H9 (cell line): ENCODE data around the gene B3GNT4. TPM values are rescaled to one million over a fixed set of nuclear protein-coding genes. Genes with fewer than 3 reads are reported as not detected.

Experiments
- DNase-seq: peaks from one replicate; pipeline ENCODE4 v3.0.0-alpha.2; 2017
- H2AFZ ChIP-seq: one replicate; pipeline ENCODE4 v1.6.1; 2013; ENCODE audit warnings: mild to moderate bottlenecking, low read length, control low read depth, moderate library complexity
- H2AK5ac ChIP-seq: 2 replicates; pipeline ENCODE4 v1.6.1; 2013; ENCODE audit warnings: low read length, control low read depth, mixed read lengths; ENCODE audit not compliant: insufficient read length
- H2BK120ac ChIP-seq: one replicate; pipeline ENCODE4 v1.6.1; 2013; ENCODE audit warnings: low read depth, mild to moderate bottlenecking, low read length, control low read depth, inconsistent platforms; ENCODE audit not compliant: poor library complexity, severe bottlenecking
- H2BK12ac ChIP-seq: 2 replicates; pipeline ENCODE4 v1.6.1; 2013; ENCODE audit warnings: low read length, control low read depth, mixed read lengths, low read depth; ENCODE audit not compliant: insufficient read length
- H2BK15ac ChIP-seq: 2 replicates; pipeline ENCODE4 v1.6.1; 2013; ENCODE audit warnings: low read depth, low read length, control low read depth
- H2BK20ac ChIP-seq: one replicate; pipeline ENCODE4 v1.6.1; 2013; ENCODE audit warnings: low read depth, mild to moderate bottlenecking, low read length, control low read depth, inconsistent platforms; ENCODE audit not compliant: poor library complexity, severe bottlenecking
- H2BK5ac ChIP-seq: 2 replicates; pipeline ENCODE4 v1.6.1; 2013; ENCODE audit warnings: low read length, control low read depth, mixed read lengths; ENCODE audit not compliant: insufficient read length
- H3K14ac ChIP-seq: 2 replicates; pipeline ENCODE4 v1.6.1; 2013; ENCODE audit warnings: low read length, control low read depth; ENCODE audit not compliant: insufficient read depth
- H3K18ac ChIP-seq: 2 replicates; pipeline ENCODE4 v1.6.1; 2013; ENCODE audit warnings: low read depth, mild to moderate bottlenecking, mixed read lengths, low read length, control low read depth; ENCODE audit not compliant: insufficient read length
- H3K23ac ChIP-seq: 2 replicates; pipeline ENCODE4 v1.6.1; 2013; ENCODE audit warnings: low read length, control low read depth, mixed read lengths, low read depth; ENCODE audit not compliant: insufficient read length
- H3K23me2 ChIP-seq: 2 replicates; pipeline ENCODE4 v1.6.1; 2013; ENCODE audit warnings: low read depth, mild to moderate bottlenecking, mixed read lengths, low read length, control low read depth; ENCODE audit not compliant: insufficient read length, poor library complexity, severe bottlenecking
- H3K27ac ChIP-seq: 2 replicates; pipeline ENCODE4 v1.5.1; 2013; ENCODE audit warnings: low read length, control low read depth, mixed read lengths, low read depth; ENCODE audit not compliant: insufficient read length
- H3K27me3 ChIP-seq: 2 replicates; pipeline ENCODE4 v1.6.1; 2013; ENCODE audit warnings: low read length, control low read depth, inconsistent platforms; ENCODE audit not compliant: insufficient read depth
- H3K4ac ChIP-seq: 2 replicates; pipeline ENCODE4 v1.6.1; 2013; ENCODE audit warnings: low read depth, mild to moderate bottlenecking, control low read depth, inconsistent platforms, low read length, moderate library complexity
- H3K4me1 ChIP-seq: 2 replicates; pipeline ENCODE4 v1.6.1; 2013; ENCODE audit warnings: low read length, control low read depth, inconsistent platforms; ENCODE audit not compliant: insufficient read depth
- H3K4me2 ChIP-seq: 2 replicates; pipeline ENCODE4 v1.6.1; 2013; ENCODE audit warnings: low read length, control low read depth, mixed read lengths; ENCODE audit not compliant: insufficient read length, insufficient read depth
- H3K56ac ChIP-seq: 2 replicates; pipeline ENCODE4 v1.6.1; 2013; ENCODE audit warnings: low read depth, mild to moderate bottlenecking, mixed read lengths, low read length, control low read depth; ENCODE audit not compliant: insufficient read length
- H3K79me1 ChIP-seq: 2 replicates; pipeline ENCODE4 v1.6.1; 2013; ENCODE audit warnings: low read depth, mild to moderate bottlenecking, moderate library complexity, low read length, control low read depth, inconsistent platforms; ENCODE audit not compliant: insufficient read depth, poor library complexity, severe bottlenecking
- H3K79me2 ChIP-seq: 2 replicates; pipeline ENCODE4 v1.6.1; 2013; ENCODE audit warnings: low read length, control low read depth, inconsistent platforms; ENCODE audit not compliant: insufficient read depth
- H3K9ac ChIP-seq: 2 replicates; pipeline ENCODE4 v1.6.1; 2013; ENCODE audit warnings: low read length, control low read depth, mixed read lengths; ENCODE audit not compliant: insufficient read length; ENCODE audit errors: extremely low read depth
- H3K9me3 ChIP-seq: one replicate; pipeline ENCODE4 v1.6.1; 2013; ENCODE audit warnings: low read depth, low read length, inconsistent platforms; ENCODE audit not compliant: control insufficient read depth
- H3T11ph ChIP-seq: one replicate; pipeline ENCODE4 v1.6.1; 2013; ENCODE audit warnings: mild to moderate bottlenecking, low read length, control low read depth, inconsistent platforms
- H4K20me1 ChIP-seq: one replicate; pipeline ENCODE4 v1.6.1; 2013; ENCODE audit not compliant: control insufficient read depth, insufficient read length, insufficient read depth
- H4K5ac ChIP-seq: 2 replicates; pipeline ENCODE4 v1.6.1; 2013; ENCODE audit warnings: low read depth, mild to moderate bottlenecking, mixed read lengths, low read length, control low read depth; ENCODE audit not compliant: insufficient read length
- H4K8ac ChIP-seq: replicated peaks from 2 replicates; pipeline ENCODE4 v1.6.1; 2013; ENCODE audit warnings: low read length, control low read depth, mixed read lengths, low read depth; ENCODE audit not compliant: insufficient read length
- H4K91ac ChIP-seq: 2 replicates; pipeline ENCODE4 v1.6.1; 2013; ENCODE audit warnings: low read depth, mild to moderate bottlenecking, moderate library complexity, mixed read lengths, low read length, control low read depth; ENCODE audit not compliant: insufficient read length
- H3K27ac Mint-ChIP-seq, 3 experiments: 2 replicates in 2 of 3; 3 replicates in 1 of 3; pipeline ENCODE4 v1.8.0; 2020 to 2021; ENCODE audit warnings: mixed read lengths in 3 of 3, mild to moderate bottlenecking in 1 of 3, moderate library complexity in 1 of 3
- H3K27me3 Mint-ChIP-seq: 2 replicates; pipeline ENCODE4 v1.8.0; 2021; ENCODE audit warnings: low read depth, mild to moderate bottlenecking, moderate library complexity, mixed read lengths
- H3K36me3 Mint-ChIP-seq, 3 experiments: 2 replicates in 2 of 3; 3 replicates in 1 of 3; pipeline ENCODE4 v1.8.0; 2020 to 2021; ENCODE audit warnings: low read depth in 3 of 3, mixed read lengths in 3 of 3; ENCODE audit not compliant: insufficient read depth in 1 of 3
- H3K4me1 Mint-ChIP-seq, 2 experiments: 2 replicates each; pipeline ENCODE4 v1.8.0; 2020; ENCODE audit warnings: mixed read lengths in 2 of 2
- H3K4me3 Mint-ChIP-seq, 2 experiments: 2 replicates in 1 of 2; 3 replicates in 1 of 2; pipeline ENCODE4 v1.8.0; 2020 to 2021; ENCODE audit warnings: mild to moderate bottlenecking in 2 of 2, mixed read lengths in 2 of 2, moderate library complexity in 1 of 2
- H3K9me3 Mint-ChIP-seq, 2 experiments: 2 replicates in 1 of 2; 3 replicates in 1 of 2; pipeline ENCODE4 v1.8.0; 2020; ENCODE audit warnings: mild to moderate bottlenecking in 2 of 2, mixed read lengths in 2 of 2, moderate library complexity in 1 of 2
- CTCF ChIP-seq: fragments of 200-600 bp; sonication (generic); conservative IDR thresholded peaks from 3 replicates; pipeline ENCODE4 v1.8.0; 2021; ENCODE audit warnings: antibody characterized with exemption, mild to moderate bottlenecking
- WGBS: extraction: QIAGEN DNeasy Blood & Tissue Kit; methylation state at CpG from one replicate; pipeline ENCODE4 v1.1.7; 2013; ENCODE audit warnings: missing lambda C conversion rate, low lambda C conversion rate, mixed read lengths; ENCODE audit not compliant: insufficient read length; ENCODE audit errors: extremely low coverage; 5-methylcytosine and 5-hydroxymethylcytosine counted together
- total RNA-seq: library from RNA; stranded (reverse); gene quantifications from 2 replicates; pipeline ENCODE4 v1.2.1, GENCODE V29; 2021

Gene B3GNT4
- total RNA-seq, 1 experiment from 2014 or later: 1.0 TPM

- Mint-ChIP-seq H3K4me1 (peaks cover 1 to 9% of the 10 kb centered on the region in 2 experiments; a peak in 3 of 4 replicates), H3K4me3 (no peak overlapping the region), H3K36me3 (no peaks in the 10 kb centered on the region; a peak in 1 of 7 replicates), H3K27me3 (0 out of 2 replicates have a peak, but pooled peaks cover 5% of the 10 kb centered on the region), H3K9me3 (peaks cover 4 to 10% of the 10 kb centered on the region in 2 experiments), H3K27ac (no peak overlapping the region)
- H4K20me1 ChIP-seq: peaks cover 3% of the 10 kb centered on the region
- no peak overlapping the region for H2BK15ac ChIP-seq
- H3K27ac ChIP-seq: no peak overlapping the region
- no peak overlapping the region for H3K56ac ChIP-seq
- no peak overlapping the region for H3K23ac ChIP-seq
- no peak overlapping the region for H2BK5ac ChIP-seq
- H4K5ac ChIP-seq: no peak overlapping the region
- H3K23me2 ChIP-seq: no peaks in the 10 kb centered on the region
- TF ChIP-seq CTCF: no peak
- H2BK20ac ChIP-seq: no peak overlapping the region
- no CpG with 5 or more reads among the region's 11 CpGs for WGBS
- H4K91ac ChIP-seq: no peak overlapping the region
- H3K18ac ChIP-seq: no peak overlapping the region
- no peaks in the 10 kb centered on the region for H3K27me3 ChIP-seq
- H3T11ph ChIP-seq: no peak overlapping the region
- peaks cover 2% of the 10 kb centered on the region for H3K4me1 ChIP-seq
- H2BK12ac ChIP-seq: no peak overlapping the region
- H3K9me3 ChIP-seq: no peaks in the 10 kb centered on the region
- H3K79me1 ChIP-seq: no peaks in the 10 kb centered on the region
- no peak overlapping the region for H2AFZ ChIP-seq
- no peak overlapping the region for H2AK5ac ChIP-seq
- no peak overlapping the region for H3K9ac ChIP-seq
- no peak overlapping the region for H4K8ac ChIP-seq
- H3K4ac ChIP-seq: no peak overlapping the region
- H2BK120ac ChIP-seq: no peak overlapping the region
- H3K4me2 ChIP-seq: no peak overlapping the region
- DNase-seq: no peak
- H3K14ac ChIP-seq: no peak overlapping the region
- H3K79me2 ChIP-seq: no peaks in the 10 kb centered on the region
Measured at GRCh38 chr12:122192441-122192840, 11.1 kb upstream of the B3GNT4 start.
